ENCODE results near the gene PROM1. TPM values are rescaled to one million over a fixed set of nuclear protein-coding genes. Genes with fewer than 3 reads are reported as not detected.

The PROM1 gene
- total and polyA plus RNA-seq, 2 donors (not counting 1 experiment from before 2014, with no cell fraction given): 0.10 to 0.17 TPM

GRCh38 chr4:15944895-15945294 lies 138.9 kb downstream of the PROM1 start:
- DNase-seq (ENCODE audit: low read depth in 2 of 2): no peak
- H3K79me2 ChIP-seq (ENCODE audit: control insufficient read depth, insufficient read depth, low read length): no peaks in the 10 kb centered on the region
- no peaks in the 10 kb centered on the region for H3K36me3 ChIP-seq (ENCODE audit: control insufficient read depth, insufficient read depth, low read length)
- no peak overlapping the region for H3K4me3 ChIP-seq (replicated peaks in 1 of 4; ENCODE audit: control extremely low read depth in 1 of 4, insufficient read depth in 1 of 4, low read depth in 3 of 4, low read length in 4 of 4)
- no peaks in the 10 kb centered on the region for H3K27me3 ChIP-seq (ENCODE audit: control insufficient read depth, insufficient read depth, low read length)
- no peak overlapping the region for H2AFZ ChIP-seq (ENCODE audit: low read length)
- H3K27ac ChIP-seq (ENCODE audit: insufficient read depth, low read length): no peak overlapping the region
- H4K20me1 ChIP-seq (ENCODE audit: control insufficient read depth, extremely low read depth, insufficient read depth, low read length): no peaks in the 10 kb centered on the region
- H3K9ac ChIP-seq (ENCODE audit: insufficient read depth, low read length): no peak overlapping the region
- H3K4me1 ChIP-seq (ENCODE audit: control insufficient read depth, extremely low read depth, insufficient read depth, low read length): no peaks in the 10 kb centered on the region
- H3K9me3 ChIP-seq (ENCODE audit: control insufficient read depth, insufficient read depth, low read depth, low read length): no peaks in the 10 kb centered on the region
- no peak for TF ChIP-seq EZH2 (IDR thresholded peaks at IDR 0.05; ENCODE audit: low read length, missing control alignments)
- no peak for TF ChIP-seq CTCF (conservative IDR thresholded peaks at IDR 0.05 in 1 of 2, IDR thresholded peaks at IDR 0.05 in 1 of 2; ENCODE audit: low read depth in 1 of 2, low read length in 2 of 2)
- H3K4me2 ChIP-seq (ENCODE audit: extremely low read depth, insufficient read depth, low read length): no peak overlapping the region

DNA sequence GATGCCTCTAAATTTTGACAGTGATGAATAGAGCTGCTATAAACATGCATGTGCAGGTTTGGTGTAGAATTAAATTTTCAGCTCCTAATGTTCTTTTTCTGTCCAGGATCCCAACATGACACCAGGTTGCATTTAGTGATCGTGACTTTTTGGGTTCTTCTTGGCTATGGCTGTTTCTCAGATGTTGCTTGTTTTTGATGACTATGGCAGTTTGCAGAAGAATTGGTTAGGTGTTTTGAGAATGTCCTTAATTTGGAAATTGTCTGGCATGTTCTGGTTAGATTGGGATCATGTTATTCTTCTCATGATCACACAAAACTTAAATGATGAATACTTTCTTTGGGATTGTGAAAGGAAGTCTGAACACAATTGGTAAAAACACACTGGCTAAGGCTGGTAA lies 141.5 kb downstream of the PROM1 start:
- Histone ChIP-seq H3K4me1 (ENCODE audit: control insufficient read depth, extremely low read depth, insufficient read depth, low read length) (no peaks in the 10 kb centered on the region), H3K79me2 (ENCODE audit: control insufficient read depth, insufficient read depth, low read length) (no peaks in the 10 kb centered on the region), H3K27me3 (ENCODE audit: control insufficient read depth, insufficient read depth, low read length) (no peaks in the 10 kb centered on the region), H3K4me3 (replicated peaks in 1 of 4; ENCODE audit: control extremely low read depth in 1 of 4, insufficient read depth in 1 of 4, low read depth in 3 of 4, low read length in 4 of 4) (no peak overlapping the region), H4K20me1 (ENCODE audit: control insufficient read depth, extremely low read depth, insufficient read depth, low read length) (no peaks in the 10 kb centered on the region), H3K36me3 (ENCODE audit: control insufficient read depth, insufficient read depth, low read length) (no peaks in the 10 kb centered on the region), H3K4me2 (ENCODE audit: extremely low read depth, insufficient read depth, low read length) (no peak overlapping the region), H3K27ac (ENCODE audit: insufficient read depth, low read length) (no peak overlapping the region), H3K9me3 (ENCODE audit: control insufficient read depth, insufficient read depth, low read depth, low read length) (no peaks in the 10 kb centered on the region), H2AFZ (ENCODE audit: low read length) (no peak overlapping the region), H3K9ac (ENCODE audit: insufficient read depth, low read length) (no peak overlapping the region)
- DNase-seq (ENCODE audit: low read depth in 2 of 2): no peak
- TF ChIP-seq CTCF (conservative IDR thresholded peaks at IDR 0.05 in 1 of 2, IDR thresholded peaks at IDR 0.05 in 1 of 2; ENCODE audit: low read depth in 1 of 2, low read length in 2 of 2): no peak

DNA sequence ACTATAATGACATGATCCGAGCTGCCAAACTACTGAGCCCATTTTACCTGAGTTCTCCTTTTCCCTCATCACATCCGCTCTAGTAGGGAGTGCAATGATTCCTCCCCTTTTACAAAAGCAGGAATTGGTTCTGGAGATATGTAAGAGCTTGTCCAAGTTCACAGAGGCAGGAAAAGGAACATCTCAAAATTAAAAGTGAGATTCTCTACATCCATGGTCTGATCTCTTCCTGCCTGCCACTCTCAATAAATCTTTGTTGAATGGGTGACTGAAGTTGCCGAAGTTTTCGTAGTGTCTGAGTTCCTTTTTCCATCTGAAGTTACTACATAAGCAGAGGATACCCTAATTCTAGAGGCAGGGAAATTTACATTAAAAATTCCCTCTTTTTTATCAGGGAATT lies 145.2 kb downstream of the PROM1 start, which contains the start of gene FGFBP1:
FGFBP1 (minus strand) TSS at position 101 of the 400 bp plus-strand sequence. CDS start 2,108 bp downstream, outside the sequence.
- Histone ChIP-seq H2AFZ (ENCODE audit: low read length) (no peak within 1 kb of the TSS), H3K9me3 (ENCODE audit: control insufficient read depth, insufficient read depth, low read depth, low read length) (no peaks in the 10 kb centered on the region), H3K9ac (ENCODE audit: insufficient read depth, low read length) (no peak within 1 kb of the TSS), H4K20me1 (ENCODE audit: control insufficient read depth, extremely low read depth, insufficient read depth, low read length) (no peaks in the 10 kb centered on the region), H3K4me2 (ENCODE audit: extremely low read depth, insufficient read depth, low read length) (no peak within 1 kb of the TSS), H3K27me3 (ENCODE audit: control insufficient read depth, insufficient read depth, low read length) (peaks cover 2% of the 10 kb centered on the region), H3K79me2 (ENCODE audit: control insufficient read depth, insufficient read depth, low read length) (no peaks in the 10 kb centered on the region), H3K4me1 (ENCODE audit: control insufficient read depth, extremely low read depth, insufficient read depth, low read length) (no peaks in the 10 kb centered on the region), H3K36me3 (ENCODE audit: control insufficient read depth, insufficient read depth, low read length) (no peaks in the 10 kb centered on the region), H3K4me3 (replicated peaks in 1 of 4; ENCODE audit: control extremely low read depth in 1 of 4, insufficient read depth in 1 of 4, low read depth in 3 of 4, low read length in 4 of 4) (no peak within 1 kb of the TSS), H3K27ac (ENCODE audit: insufficient read depth, low read length) (no peak within 1 kb of the TSS)
- TF ChIP-seq EZH2 (IDR thresholded peaks at IDR 0.05; ENCODE audit: low read length, missing control alignments) (no peak), CTCF (conservative IDR thresholded peaks at IDR 0.05 in 1 of 2, IDR thresholded peaks at IDR 0.05 in 1 of 2; ENCODE audit: low read depth in 1 of 2, low read length in 2 of 2) (no peak)
- no peak for DNase-seq (ENCODE audit: low read depth in 2 of 2)

All from fibroblast of lung (primary cell).